ENCODE results near the gene GALE. TPM values are rescaled to one million over a fixed set of nuclear protein-coding genes. Genes with fewer than 3 reads are reported as not detected.
"Not testable (repeated sequence)": the region's sequence is repeated elsewhere in the genome, so short reads cannot be mapped to it uniquely, and the experiment has no call there.

GALE gene
- total and polyA plus RNA-seq, 2 donors (not counting 1 experiment from before 2014, with no cell fraction given) = 9.4 to 12.1 TPM

GRCh38 chr1:23795676-23796465 lies 4.7 kb downstream of the GALE start:
- TF ChIP-seq CTCF (IDR thresholded peaks at IDR 0.05) (no peak), EZH2 (IDR thresholded peaks at IDR 0.05; ENCODE audit: borderline replicate concordance, insufficient read depth, low read depth, low read length, poor library complexity, severe bottlenecking) (no peak)
- H3K4me1 ChIP-seq (ENCODE audit: control insufficient read depth in 2 of 2, insufficient read depth in 2 of 2, low read length in 2 of 2) = peaks cover 14 to 23% of the 10 kb centered on the region in 2 donors
- DNase-seq (no peak), ATAC-seq (ENCODE audit: low read depth) (no peak)
- intact Hi-C loops (cut with micrococcal nuclease) = no loop called here
- H3K27me3 ChIP-seq (replicated peaks in 1 of 4; ENCODE audit: control extremely low read depth in 1 of 4, control insufficient read depth in 3 of 4, insufficient read depth in 4 of 4, low read length in 3 of 4) = no peaks in the 10 kb centered on the region
- H4K20me1 ChIP-seq (ENCODE audit: control insufficient read depth, insufficient read depth, low read length, poor library complexity, severe bottlenecking) = no peaks in the 10 kb centered on the region
- CTCF ChIA-PET = no interaction called here
- 99% methylated on average over 13 of the region's 16 CpGs for WGBS (ENCODE audit: insufficient coverage)
- peaks cover 0 to 21% of the 10 kb centered on the region in 2 experiments for H3K36me3 ChIP-seq (replicated peaks in 1 of 2; ENCODE audit: control extremely low read depth in 1 of 2, control insufficient read depth in 1 of 2, extremely low read depth in 1 of 2, insufficient read depth in 2 of 2, low read length in 1 of 2)
- H3K9ac ChIP-seq (ENCODE audit: low read length) = no peak overlapping the region
- no peak overlapping the region for H3K4me3 ChIP-seq (ENCODE audit: control extremely low read depth in 1 of 5, extremely low read depth in 1 of 5, insufficient read depth in 1 of 5, low read depth in 2 of 5, low read length in 4 of 5)
- no peak overlapping the region for H2AFZ ChIP-seq (ENCODE audit: insufficient read depth, low read depth, low read length, poor library complexity, severe bottlenecking)
- H3K27ac ChIP-seq (ENCODE audit: low read length in 2 of 2) = no peak overlapping the region
- Mint-ChIP-seq H3K4me3 (no peak overlapping the region), H3K27ac (no peak overlapping the region), H3K4me1 (peaks cover 23% of the 10 kb centered on the region), H3K27me3 (no peaks in the 10 kb centered on the region), H3K9me3 (ENCODE audit: insufficient read depth) (no peaks in the 10 kb centered on the region)
- no peak overlapping the region for H3K4me2 ChIP-seq (replicated peaks; ENCODE audit: low read depth, low read length, poor library complexity, severe bottlenecking)
- peaks cover 0 to 3% (median 0%) of the 10 kb centered on the region in 3 donors for H3K9me3 ChIP-seq (ENCODE audit: control extremely low read depth in 1 of 3, control insufficient read depth in 2 of 3, insufficient read depth in 1 of 3, low read length in 2 of 3)
- peaks cover 14% of the 10 kb centered on the region for H3K79me2 ChIP-seq (ENCODE audit: control insufficient read depth, insufficient read depth, low read length)
- POLR2A ChIA-PET = interaction anchor here (0.6 kb wide), 1 partner anchor 51 kb away, joined by 5 read pairs; no protein-coding TSS in a partner anchor

GRCh38 chr1:23794732-23795182 lies 5.8 kb downstream of the GALE start:
- DNase-seq; ATAC-seq (ENCODE audit: low read depth); H3K4me3 Mint-ChIP-seq; H3K27ac Mint-ChIP-seq; H3K9me3 Mint-ChIP-seq (ENCODE audit: insufficient read depth); H3K27me3 ChIP-seq (replicated peaks in 1 of 4; ENCODE audit: control extremely low read depth in 1 of 4, control insufficient read depth in 3 of 4, insufficient read depth in 4 of 4, low read length in 3 of 4); intact Hi-C loops (cut with micrococcal nuclease); H3K4me2 ChIP-seq (replicated peaks; ENCODE audit: low read depth, low read length, poor library complexity, severe bottlenecking); H3K4me3 ChIP-seq (ENCODE audit: control extremely low read depth in 1 of 5, extremely low read depth in 1 of 5, insufficient read depth in 1 of 5, low read depth in 2 of 5, low read length in 4 of 5); H2AFZ ChIP-seq (ENCODE audit: insufficient read depth, low read depth, low read length, poor library complexity, severe bottlenecking); H3K9me3 ChIP-seq (ENCODE audit: control extremely low read depth in 1 of 3, control insufficient read depth in 2 of 3, insufficient read depth in 1 of 3, low read length in 2 of 3); H3K27me3 Mint-ChIP-seq; H4K20me1 ChIP-seq (ENCODE audit: control insufficient read depth, insufficient read depth, low read length, poor library complexity, severe bottlenecking); H3K27ac ChIP-seq (ENCODE audit: low read length in 2 of 2); H3K9ac ChIP-seq (ENCODE audit: low read length): not testable (repeated sequence)
- Histone ChIP-seq H3K79me2 (ENCODE audit: control insufficient read depth, insufficient read depth, low read length) (peaks cover 19% of the 10 kb centered on the region), H3K4me1 (ENCODE audit: control insufficient read depth in 2 of 2, insufficient read depth in 2 of 2, low read length in 2 of 2) (peaks cover 17 to 28% of the 10 kb centered on the region in 2 donors), H3K36me3 (replicated peaks in 1 of 2; ENCODE audit: control extremely low read depth in 1 of 2, control insufficient read depth in 1 of 2, extremely low read depth in 1 of 2, insufficient read depth in 2 of 2, low read length in 1 of 2) (peaks cover 0 to 21% of the 10 kb centered on the region in 2 experiments)
- ChIA-PET POLR2A (interaction anchor here (0.7 kb wide), 1 partner anchor 265 kb away, joined by 9 read pairs; no protein-coding TSS in a partner anchor), CTCF (interaction anchor here (1.5 kb wide), 1 partner anchor 16 kb away, joined by 5 read pairs; no protein-coding TSS in a partner anchor)
- 81% methylated on average over 5 of the region's 9 CpGs for WGBS (ENCODE audit: insufficient coverage)
- peaks cover 25% of the 10 kb centered on the region for H3K4me1 Mint-ChIP-seq
